ENCODE measurements around the gene ADGRG3. TPM values are rescaled to one million over a fixed set of nuclear protein-coding genes. Genes with fewer than 3 reads are reported as not detected.

ADGRG3 gene
- total and polyA plus RNA-seq, 2 experiments from 2014 or later, result not detected

GRCh38 chr16:57708168-57708567, 40.1 kb downstream of the ADGRG3 start:
- Mint-ChIP-seq H3K27ac (no peak overlapping the region), H3K36me3 (ENCODE audit: low read depth) (no peaks in the 10 kb centered on the region), H3K4me1 (peaks cover 5% of the 10 kb centered on the region; the same call in 2 of the 3 replicates), H3K27me3 (ENCODE audit: insufficient read depth, low read depth, poor library complexity) (peaks cover 5% of the 10 kb centered on the region), H3K4me3 (no peak overlapping the region), H3K9me3 (peaks cover 3% of the 10 kb centered on the region; the same call in 2 of the 3 replicates)
- DNase-seq (ENCODE audit: low spot score), result no peak
- no peak for ATAC-seq
- no peaks in the 10 kb centered on the region for H3K27me3 ChIP-seq (ENCODE audit: insufficient read depth)
- H2AFZ ChIP-seq, result no peak overlapping the region
- no peaks in the 10 kb centered on the region for H3K79me2 ChIP-seq (replicated peaks; ENCODE audit: insufficient read depth)
- TF ChIP-seq STAT1 (IDR thresholded peaks at IDR 0.05; ENCODE audit: unreplicated experiment) (no peak), ZNF114 (CRISPR knock-in tag; IDR thresholded peaks at IDR 0.05) (no peak), ZNF331 (CRISPR knock-in tag; IDR thresholded peaks at IDR 0.05; ENCODE audit: low read depth) (no peak), POLR2AphosphoS5 (IDR thresholded peaks at IDR 0.05; ENCODE audit: low read depth) (no peak)
- TF ChIP-seq, protein P1, sequence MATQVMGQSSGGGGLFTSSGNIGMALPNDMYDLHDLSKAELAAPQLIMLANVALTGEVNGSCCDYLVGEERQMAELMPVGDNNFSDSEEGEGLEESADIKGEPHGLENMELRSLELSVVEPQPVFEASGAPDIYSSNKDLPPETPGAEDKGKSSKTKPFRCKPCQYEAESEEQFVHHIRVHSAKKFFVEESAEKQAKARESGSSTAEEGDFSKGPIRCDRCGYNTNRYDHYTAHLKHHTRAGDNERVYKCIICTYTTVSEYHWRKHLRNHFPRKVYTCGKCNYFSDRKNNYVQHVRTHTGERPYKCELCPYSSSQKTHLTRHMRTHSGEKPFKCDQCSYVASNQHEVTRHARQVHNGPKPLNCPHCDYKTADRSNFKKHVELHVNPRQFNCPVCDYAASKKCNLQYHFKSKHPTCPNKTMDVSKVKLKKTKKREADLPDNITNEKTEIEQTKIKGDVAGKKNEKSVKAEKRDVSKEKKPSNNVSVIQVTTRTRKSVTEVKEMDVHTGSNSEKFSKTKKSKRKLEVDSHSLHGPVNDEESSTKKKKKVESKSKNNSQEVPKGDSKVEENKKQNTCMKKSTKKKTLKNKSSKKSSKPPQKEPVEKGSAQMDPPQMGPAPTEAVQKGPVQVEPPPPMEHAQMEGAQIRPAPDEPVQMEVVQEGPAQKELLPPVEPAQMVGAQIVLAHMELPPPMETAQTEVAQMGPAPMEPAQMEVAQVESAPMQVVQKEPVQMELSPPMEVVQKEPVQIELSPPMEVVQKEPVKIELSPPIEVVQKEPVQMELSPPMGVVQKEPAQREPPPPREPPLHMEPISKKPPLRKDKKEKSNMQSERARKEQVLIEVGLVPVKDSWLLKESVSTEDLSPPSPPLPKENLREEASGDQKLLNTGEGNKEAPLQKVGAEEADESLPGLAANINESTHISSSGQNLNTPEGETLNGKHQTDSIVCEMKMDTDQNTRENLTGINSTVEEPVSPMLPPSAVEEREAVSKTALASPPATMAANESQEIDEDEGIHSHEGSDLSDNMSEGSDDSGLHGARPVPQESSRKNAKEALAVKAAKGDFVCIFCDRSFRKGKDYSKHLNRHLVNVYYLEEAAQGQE (IDR thresholded peaks at IDR 0.05; ENCODE audit: unreplicated experiment), result no peak
- no peaks in the 10 kb centered on the region for H3K4me1 ChIP-seq (ENCODE audit: insufficient read depth)
- H4K20me1 ChIP-seq (replicated peaks; ENCODE audit: insufficient read depth), result no peaks in the 10 kb centered on the region
- no peaks in the 10 kb centered on the region for H3F3A ChIP-seq (replicated peaks; ENCODE audit: low read depth)
- H3K4me3 ChIP-seq, result no peak overlapping the region
- no peaks in the 10 kb centered on the region for H3K36me3 ChIP-seq (ENCODE audit: insufficient read depth)
- H3K4me2 ChIP-seq, result no peak overlapping the region
- H3K9me2 ChIP-seq (ENCODE audit: insufficient read depth), result no peaks in the 10 kb centered on the region
- H3K27ac ChIP-seq (ENCODE audit: low read depth), result no peak overlapping the region

DNA sequence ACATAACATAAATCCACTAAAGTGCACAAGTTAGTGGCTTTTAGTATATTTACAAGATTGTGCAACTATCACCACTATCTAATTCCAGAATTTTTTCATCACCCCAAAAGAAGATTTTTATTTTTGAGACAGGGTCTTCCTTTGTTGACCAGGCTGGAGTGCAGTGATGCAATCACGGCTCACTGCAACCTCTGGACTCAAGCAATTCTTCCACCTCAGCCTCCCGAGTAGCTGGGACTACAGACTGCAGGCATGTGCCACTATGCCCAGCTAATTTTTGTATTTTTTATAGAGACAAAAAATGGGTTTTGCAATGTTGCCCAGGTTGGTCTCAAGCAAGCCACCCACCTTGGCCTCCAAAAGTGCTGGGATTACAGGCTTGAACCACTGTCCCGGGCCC, 41.6 kb downstream of the ADGRG3 start:
- Histone ChIP-seq H3K79me2 (replicated peaks; ENCODE audit: insufficient read depth) (no peaks in the 10 kb centered on the region), H2AFZ (no peak overlapping the region), H3K27ac (ENCODE audit: low read depth) (no peak overlapping the region), H3F3A (replicated peaks; ENCODE audit: low read depth) (no peaks in the 10 kb centered on the region), H3K9me2 (ENCODE audit: insufficient read depth) (no peaks in the 10 kb centered on the region), H3K4me3 (no peak overlapping the region), H4K20me1 (replicated peaks; ENCODE audit: insufficient read depth) (no peaks in the 10 kb centered on the region), H3K4me2 (no peak overlapping the region), H3K36me3 (ENCODE audit: insufficient read depth) (no peaks in the 10 kb centered on the region), H3K27me3 (ENCODE audit: insufficient read depth) (no peaks in the 10 kb centered on the region), H3K4me1 (ENCODE audit: insufficient read depth) (no peaks in the 10 kb centered on the region)
- DNase-seq (ENCODE audit: low spot score) (no peak), ATAC-seq (no peak)
- TF ChIP-seq EZH2phosphoT487 (IDR thresholded peaks at IDR 0.05; ENCODE audit: unreplicated experiment), result no peak
- no peak for TF ChIP-seq ZNF114 (CRISPR knock-in tag; IDR thresholded peaks at IDR 0.05)
- TF ChIP-seq, protein P2, sequence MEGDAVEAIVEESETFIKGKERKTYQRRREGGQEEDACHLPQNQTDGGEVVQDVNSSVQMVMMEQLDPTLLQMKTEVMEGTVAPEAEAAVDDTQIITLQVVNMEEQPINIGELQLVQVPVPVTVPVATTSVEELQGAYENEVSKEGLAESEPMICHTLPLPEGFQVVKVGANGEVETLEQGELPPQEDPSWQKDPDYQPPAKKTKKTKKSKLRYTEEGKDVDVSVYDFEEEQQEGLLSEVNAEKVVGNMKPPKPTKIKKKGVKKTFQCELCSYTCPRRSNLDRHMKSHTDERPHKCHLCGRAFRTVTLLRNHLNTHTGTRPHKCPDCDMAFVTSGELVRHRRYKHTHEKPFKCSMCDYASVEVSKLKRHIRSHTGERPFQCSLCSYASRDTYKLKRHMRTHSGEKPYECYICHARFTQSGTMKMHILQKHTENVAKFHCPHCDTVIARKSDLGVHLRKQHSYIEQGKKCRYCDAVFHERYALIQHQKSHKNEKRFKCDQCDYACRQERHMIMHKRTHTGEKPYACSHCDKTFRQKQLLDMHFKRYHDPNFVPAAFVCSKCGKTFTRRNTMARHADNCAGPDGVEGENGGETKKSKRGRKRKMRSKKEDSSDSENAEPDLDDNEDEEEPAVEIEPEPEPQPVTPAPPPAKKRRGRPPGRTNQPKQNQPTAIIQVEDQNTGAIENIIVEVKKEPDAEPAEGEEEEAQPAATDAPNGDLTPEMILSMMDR (conservative IDR thresholded peaks at IDR 0.05; ENCODE audit: low read depth in 2 of 2), result no peak
- TF ChIP-seq, protein P1 (IDR thresholded peaks at IDR 0.05; ENCODE audit: unreplicated experiment), result no peak
- H3K27me3 Mint-ChIP-seq (ENCODE audit: insufficient read depth, low read depth, poor library complexity), result peaks cover 5% of the 10 kb centered on the region
- no peaks in the 10 kb centered on the region for H3K4me1 Mint-ChIP-seq
- no peak overlapping the region for H3K4me3 Mint-ChIP-seq
- H3K36me3 Mint-ChIP-seq (ENCODE audit: low read depth), result no peaks in the 10 kb centered on the region
- H3K27ac Mint-ChIP-seq, result no peak overlapping the region
- H3K9me3 Mint-ChIP-seq, result peaks cover 3% of the 10 kb centered on the region; the same call in 2 of the 3 replicates

All from GM23338 (cell line).